ENCODE data around the gene CARD9.
"Not testable (repeated sequence)": the region's sequence is repeated elsewhere in the genome, so short reads cannot be mapped to it uniquely, and the experiment has no call there.

CARD9 gene

GRCh38 chr9:136333045-136333444 is 40.4 kb downstream of the CARD9 start:
- no peak for DNase-seq

GRCh38 chr9:136332482-136332983 is 40.9 kb downstream of the CARD9 start:
- no peak for DNase-seq

- DNase-seq = no peak
Measured at GRCh38 chr9:136331556-136332481, 41.6 kb downstream of the CARD9 start.

- no peak for DNase-seq
Measured at GRCh38 chr9:136331030-136331429, 42.4 kb downstream of the CARD9 start.

- no peak for DNase-seq
Measured at GRCh38 chr9:136330406-136330990, 43.0 kb downstream of the CARD9 start.

- DNase-seq = no peak
Measured at GRCh38 chr9:136329636-136330405, 43.6 kb downstream of the CARD9 start.

GRCh38 chr9:136329211-136329627 is 44.2 kb downstream of the CARD9 start:
- DNase-seq = no peak

GRCh38 chr9:136328622-136329041 is 44.8 kb downstream of the CARD9 start:
- no peak for DNase-seq

- DNase-seq = no peak
Measured at GRCh38 chr9:136328011-136328621, 45.4 kb downstream of the CARD9 start.

GRCh38 chr9:136327304-136327974 is 46.0 kb downstream of the CARD9 start, which contains the start of gene GPSM1:
Gene GPSM1 (plus strand): TSS chr9:136327539. CDS start chr9:136327696, 157 bp downstream.
- DNase-seq = peak; percentile 34 to 59

GRCh38 chr9:136326761-136327303 is 46.6 kb downstream of the CARD9 start:
- no peak for DNase-seq

- no peak for DNase-seq
Measured at GRCh38 chr9:136326061-136326760, 47.3 kb downstream of the CARD9 start.

GRCh38 chr9:136325358-136325757 is 48.1 kb downstream of the CARD9 start:
- DNase-seq = no peak

GRCh38 chr9:136324501-136325300 is 48.8 kb downstream of the CARD9 start:
- no peak for DNase-seq

GRCh38 chr9:136323371-136323789 is 50.1 kb downstream of the CARD9 start:
- no peak for DNase-seq

- no peak for DNase-seq
Measured at GRCh38 chr9:136322756-136323330, 50.6 kb downstream of the CARD9 start.

GRCh38 chr9:136321561-136321960 is 51.9 kb downstream of the CARD9 start:
- no peak for DNase-seq

GRCh38 chr9:136320972-136321371 is 52.5 kb downstream of the CARD9 start:
- DNase-seq = not testable (repeated sequence)

- not testable (repeated sequence) for DNase-seq
Measured at GRCh38 chr9:136319955-136320354, 53.5 kb downstream of the CARD9 start.

- not testable (repeated sequence) for DNase-seq
Measured at GRCh38 chr9:136319244-136319643, 54.2 kb downstream of the CARD9 start.

Data from CD4-positive, alpha-beta T cell treated with Interferon alpha-2 for 1 hour (primary cell).